ENCODE measurements around the gene MAP3K5. TPM values are rescaled to one million over a fixed set of nuclear protein-coding genes. Genes with fewer than 3 reads are reported as not detected.

The MAP3K5 gene
- total RNA-seq, 1 donor from 2014 or later = 6.1 TPM

DNA sequence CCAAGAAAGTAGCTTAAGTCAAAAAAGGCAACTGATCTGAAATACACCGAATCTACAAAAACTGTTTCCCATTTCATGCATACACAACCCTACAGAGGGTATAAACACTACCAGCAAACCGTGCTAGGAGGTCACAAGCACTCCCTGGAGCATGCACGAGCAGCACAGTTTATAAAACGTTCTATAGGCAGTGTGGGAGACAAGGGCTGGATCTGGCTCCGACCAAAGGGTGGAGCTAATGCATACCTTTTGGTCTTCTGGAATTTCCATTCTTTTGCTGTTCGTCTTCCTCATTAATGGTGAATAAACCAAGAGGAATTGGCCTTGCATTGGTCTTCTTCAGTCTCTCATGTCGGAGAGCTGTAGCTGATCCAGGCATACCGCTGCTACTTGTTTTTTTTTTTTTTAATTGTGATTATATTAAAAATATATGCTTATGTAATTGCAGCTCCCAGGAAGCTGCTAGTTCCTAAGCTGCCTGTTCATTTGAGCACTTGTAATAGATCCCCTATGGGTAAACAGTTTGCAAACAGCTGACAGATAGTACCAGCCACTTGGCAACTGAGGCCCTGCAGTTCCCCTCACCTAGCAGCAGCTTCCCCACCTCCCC, 266.6 kb downstream of the MAP3K5 start:
- peaks cover 13% of the 10 kb centered on the region for H3K27me3 Mint-ChIP-seq (ENCODE audit: low read depth)
- no peak overlapping the region for H3K27ac Mint-ChIP-seq
- peaks cover 14% of the 10 kb centered on the region for H3K4me1 Mint-ChIP-seq (ENCODE audit: low read depth)
- H3K9me3 Mint-ChIP-seq = no peaks in the 10 kb centered on the region
- intact Hi-C loops (cut with micrococcal nuclease) = loop anchor here (2.0 kb wide), 1 partner anchor 15 kb away; no protein-coding TSS in a partner anchor
- H3K36me3 Mint-ChIP-seq (ENCODE audit: low read depth) = no peaks in the 10 kb centered on the region
- no peak for DNase-seq (ENCODE audit: low spot score)
- no peak overlapping the region for H3K4me3 Mint-ChIP-seq (ENCODE audit: low read depth)

DNA sequence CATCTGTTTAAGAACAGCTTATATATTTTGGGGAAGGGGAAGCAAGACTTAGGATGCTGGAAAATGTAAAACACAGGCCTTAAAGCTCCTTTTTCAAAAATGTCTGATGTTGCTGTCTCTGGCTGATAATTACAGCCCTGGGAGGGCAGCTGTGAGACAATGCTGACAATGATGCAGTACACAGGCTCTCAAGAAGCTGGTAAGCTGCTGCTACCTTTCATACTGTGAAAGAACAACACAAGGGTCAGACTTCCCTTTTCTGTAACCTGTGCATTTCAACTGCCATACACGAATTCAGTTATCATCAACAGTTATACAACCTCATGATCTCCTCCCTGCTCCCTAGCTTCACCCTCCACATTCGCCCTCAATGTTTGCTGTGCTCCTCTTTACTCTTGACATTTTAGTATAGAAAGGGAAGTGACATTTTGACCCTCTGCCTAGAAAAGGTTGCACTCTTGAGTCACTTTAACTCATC, 267.3 kb downstream of the MAP3K5 start:
- Mint-ChIP-seq H3K27ac (no peak overlapping the region), H3K4me3 (ENCODE audit: low read depth) (no peak overlapping the region), H3K9me3 (no peaks in the 10 kb centered on the region)

DNA sequence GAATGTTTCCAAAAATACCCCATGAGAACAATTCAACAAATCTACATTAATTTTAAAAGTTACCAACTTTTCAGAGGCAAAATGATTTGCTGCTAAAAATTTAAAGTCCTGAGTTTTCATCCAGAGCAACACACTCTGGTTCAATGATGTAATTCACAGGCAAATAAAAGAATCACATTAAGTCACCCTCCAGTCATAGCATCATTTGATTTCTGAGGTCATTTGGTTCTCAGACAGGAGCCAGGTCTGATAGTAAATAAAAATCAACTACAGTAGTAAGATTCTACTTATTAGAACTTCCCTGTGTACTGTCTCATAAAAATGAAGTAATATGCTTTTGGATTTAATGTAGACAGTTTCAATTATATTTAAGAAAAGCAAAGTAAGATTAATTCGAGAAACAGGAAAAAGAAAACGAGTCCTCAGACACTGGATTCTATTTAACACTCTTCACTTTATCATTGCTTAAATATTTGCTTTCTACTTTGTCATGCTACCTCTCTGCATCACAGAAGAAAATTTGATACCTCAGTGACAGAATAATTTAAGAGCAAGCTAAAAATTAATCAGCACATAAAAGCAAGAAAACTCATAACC, 267.8 kb downstream of the MAP3K5 start:
- H3K27ac Mint-ChIP-seq = no peak overlapping the region
- intact Hi-C loops (cut with micrococcal nuclease) = no loop called here
- H3K36me3 Mint-ChIP-seq (ENCODE audit: low read depth) = no peaks in the 10 kb centered on the region
- H3K27me3 Mint-ChIP-seq (ENCODE audit: low read depth) = peaks cover 22% of the 10 kb centered on the region
- peaks cover 14% of the 10 kb centered on the region for H3K4me1 Mint-ChIP-seq (ENCODE audit: low read depth)
- DNase-seq (ENCODE audit: low spot score) = no peak
- no peaks in the 10 kb centered on the region for H3K9me3 Mint-ChIP-seq
- H3K4me3 Mint-ChIP-seq (ENCODE audit: low read depth) = no peak overlapping the region

More for the DNA sequence above, 267.3 kb downstream of the MAP3K5 start:
- H3K27me3 Mint-ChIP-seq (ENCODE audit: low read depth) = peaks cover 19% of the 10 kb centered on the region
- DNase-seq (ENCODE audit: low spot score) = no peak
- no peaks in the 10 kb centered on the region for H3K36me3 Mint-ChIP-seq (ENCODE audit: low read depth)
- H3K4me1 Mint-ChIP-seq (ENCODE audit: low read depth) = peaks cover 14% of the 10 kb centered on the region
- intact Hi-C loops (cut with micrococcal nuclease) = no loop called here

DNA sequence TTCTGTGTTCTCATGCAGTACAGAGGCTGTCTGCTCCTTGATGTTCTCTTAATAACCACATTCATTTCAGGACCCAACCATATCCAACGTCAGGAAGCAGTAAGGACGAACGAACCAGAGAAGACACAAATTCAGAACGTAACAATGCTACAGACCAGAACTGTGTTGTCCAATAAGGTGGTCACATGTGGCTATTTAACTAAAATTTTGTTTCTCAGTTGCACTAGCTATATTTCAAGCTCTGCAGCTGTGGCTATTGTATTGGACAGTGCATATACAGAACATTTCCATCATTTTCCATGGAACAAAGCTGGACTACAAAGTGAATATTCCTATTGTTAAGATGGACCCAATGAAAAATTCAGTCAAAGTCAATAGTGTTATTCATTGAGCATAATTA, 269.1 kb downstream of the MAP3K5 start:
- no peak for DNase-seq (ENCODE audit: low spot score)
- H3K27ac Mint-ChIP-seq = no peak overlapping the region
- no peak overlapping the region for H3K4me3 Mint-ChIP-seq (ENCODE audit: low read depth)
- intact Hi-C loops (cut with micrococcal nuclease) = no loop called here
- H3K4me1 Mint-ChIP-seq (ENCODE audit: low read depth) = peaks cover 14% of the 10 kb centered on the region
- H3K36me3 Mint-ChIP-seq (ENCODE audit: low read depth) = no peaks in the 10 kb centered on the region
- H3K27me3 Mint-ChIP-seq (ENCODE audit: low read depth) = peaks cover 25% of the 10 kb centered on the region
- no peaks in the 10 kb centered on the region for H3K9me3 Mint-ChIP-seq

DNA sequence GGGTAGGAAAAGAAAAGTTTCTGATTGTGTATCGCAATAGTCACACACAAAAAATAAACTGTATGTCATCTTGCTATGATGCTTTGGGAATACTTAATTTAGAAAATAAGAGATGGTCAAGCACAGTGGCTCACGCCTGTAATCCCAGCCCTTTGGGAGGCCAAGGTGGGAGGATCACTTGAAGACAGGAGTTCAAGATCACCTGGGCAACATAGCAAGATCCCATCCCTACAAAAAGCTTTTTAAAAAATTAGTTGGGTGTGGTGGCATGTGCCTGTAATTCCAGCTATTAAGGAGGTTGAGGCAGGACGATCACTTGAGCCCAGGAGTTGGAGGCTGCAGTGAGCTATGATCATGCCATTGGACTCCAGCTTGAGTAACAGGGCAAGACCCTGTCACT, 269.6 kb downstream of the MAP3K5 start:
- H3K4me1 Mint-ChIP-seq (ENCODE audit: low read depth) = peaks cover 14% of the 10 kb centered on the region

DNA sequence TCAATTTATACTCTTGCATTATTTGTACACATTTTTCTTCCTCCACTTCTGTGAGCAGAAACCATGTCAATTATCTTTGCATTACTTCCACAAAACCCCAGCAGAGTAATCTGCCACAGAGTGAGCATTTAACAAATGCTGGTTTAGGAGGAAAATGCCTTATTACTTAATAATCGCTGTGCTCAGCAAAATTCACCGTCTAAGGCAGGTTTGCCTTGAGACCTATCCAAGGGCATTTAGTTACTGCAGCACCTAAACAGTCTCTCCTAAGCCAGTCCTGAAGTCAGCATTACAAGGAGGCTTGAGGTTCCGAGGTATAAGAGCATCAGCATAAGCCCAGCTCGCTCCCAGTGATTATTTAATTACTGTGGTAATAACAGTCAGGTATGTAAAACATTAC, 270.4 kb downstream of the MAP3K5 start:
- Mint-ChIP-seq H3K9me3 (no peaks in the 10 kb centered on the region), H3K4me3 (ENCODE audit: low read depth) (no peak overlapping the region), H3K4me1 (ENCODE audit: low read depth) (peaks cover 14% of the 10 kb centered on the region), H3K36me3 (ENCODE audit: low read depth) (no peaks in the 10 kb centered on the region), H3K27ac (no peak overlapping the region), H3K27me3 (ENCODE audit: low read depth) (peaks cover 28% of the 10 kb centered on the region)
- DNase-seq (ENCODE audit: low spot score) = no peak
- intact Hi-C loops (cut with micrococcal nuclease) = no loop called here

More for the DNA sequence above, 269.6 kb downstream of the MAP3K5 start:
- Mint-ChIP-seq H3K9me3 (no peaks in the 10 kb centered on the region), H3K27ac (no peak overlapping the region), H3K4me3 (ENCODE audit: low read depth) (no peak overlapping the region), H3K27me3 (ENCODE audit: low read depth) (peaks cover 26% of the 10 kb centered on the region), H3K36me3 (ENCODE audit: low read depth) (no peaks in the 10 kb centered on the region)
- intact Hi-C loops (cut with micrococcal nuclease) = no loop called here
- no peak for DNase-seq (ENCODE audit: low spot score)

DNA sequence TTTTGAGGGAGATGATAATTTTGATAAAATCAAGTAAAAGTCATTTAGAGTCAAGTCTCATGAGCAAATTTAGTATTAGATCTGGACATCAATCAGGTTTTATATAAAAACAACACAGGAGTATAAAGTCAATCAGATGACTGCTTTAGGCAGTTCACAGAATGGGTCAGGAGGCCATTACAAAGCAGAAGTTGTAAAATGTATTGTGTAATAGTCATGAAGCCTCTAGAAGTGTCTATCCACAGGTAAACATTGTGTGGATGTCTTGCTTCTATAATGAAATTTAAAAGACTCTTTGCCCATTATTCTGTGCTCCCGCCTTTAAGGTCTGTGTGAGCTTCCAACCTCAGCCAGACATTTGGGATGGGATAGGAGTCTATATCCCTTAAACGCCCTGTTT, 270.9 kb downstream of the MAP3K5 start:
- Mint-ChIP-seq H3K4me1 (ENCODE audit: low read depth) (peaks cover 10% of the 10 kb centered on the region), H3K27ac (no peak overlapping the region), H3K9me3 (no peaks in the 10 kb centered on the region), H3K36me3 (ENCODE audit: low read depth) (no peaks in the 10 kb centered on the region), H3K27me3 (ENCODE audit: low read depth) (peaks cover 28% of the 10 kb centered on the region), H3K4me3 (ENCODE audit: low read depth) (no peak overlapping the region)
- DNase-seq (ENCODE audit: low spot score) = no peak
- intact Hi-C loops (cut with micrococcal nuclease) = no loop called here

DNA sequence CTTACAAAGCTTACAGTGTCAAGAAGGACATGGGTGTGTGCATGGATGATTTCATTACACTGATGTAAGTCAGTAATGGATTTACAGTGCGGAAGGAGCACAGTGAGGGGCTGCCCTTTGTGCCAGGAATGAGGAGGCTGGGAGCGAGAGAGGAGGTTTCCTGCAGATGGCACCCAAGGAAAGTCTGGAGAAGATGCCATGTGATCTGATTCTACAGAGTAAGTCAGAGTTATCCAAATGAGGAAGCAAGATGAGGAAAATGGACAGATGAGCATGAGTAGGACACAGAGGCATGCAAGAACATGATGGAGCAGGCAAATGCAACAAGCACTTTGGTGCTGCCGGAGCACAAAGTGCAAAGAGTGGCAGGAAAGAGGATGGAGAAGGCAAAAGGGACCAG, 271.8 kb downstream of the MAP3K5 start:
- Mint-ChIP-seq H3K9me3 (no peaks in the 10 kb centered on the region), H3K27me3 (ENCODE audit: low read depth) (peaks cover 29% of the 10 kb centered on the region), H3K27ac (no peak overlapping the region), H3K4me1 (ENCODE audit: low read depth) (peaks cover 5% of the 10 kb centered on the region), H3K4me3 (ENCODE audit: low read depth) (no peak overlapping the region), H3K36me3 (ENCODE audit: low read depth) (no peaks in the 10 kb centered on the region)
- no peak for DNase-seq (ENCODE audit: low spot score)
- intact Hi-C loops (cut with micrococcal nuclease) = no loop called here

DNA sequence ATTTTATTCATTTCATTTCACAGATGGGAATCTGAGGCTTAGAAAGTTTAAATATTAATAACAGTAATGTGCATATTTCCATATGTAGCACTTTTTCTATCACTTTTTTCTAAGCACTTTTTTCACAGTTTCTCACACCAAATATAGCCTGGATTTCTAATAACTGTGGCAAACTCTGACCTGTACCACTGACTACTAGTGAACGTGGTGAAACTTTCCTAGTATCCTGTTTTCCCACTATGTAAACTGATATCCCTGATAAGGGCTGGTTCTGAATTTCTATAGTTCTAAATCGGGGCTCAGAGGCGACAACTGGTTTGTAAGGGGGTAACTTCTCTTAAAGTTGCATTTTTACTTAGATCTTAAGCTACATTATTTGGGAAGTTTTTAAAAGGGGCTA, 274.7 kb downstream of the MAP3K5 start:
- H3K9me3 Mint-ChIP-seq = no peaks in the 10 kb centered on the region
- no peak for DNase-seq (ENCODE audit: low spot score)
- no peaks in the 10 kb centered on the region for H3K36me3 Mint-ChIP-seq (ENCODE audit: low read depth)
- intact Hi-C loops (cut with micrococcal nuclease) = no loop called here
- no peak overlapping the region for H3K27ac Mint-ChIP-seq
- peaks cover 22% of the 10 kb centered on the region for H3K27me3 Mint-ChIP-seq (ENCODE audit: low read depth)
- no peak overlapping the region for H3K4me3 Mint-ChIP-seq (ENCODE audit: low read depth)
- H3K4me1 Mint-ChIP-seq (ENCODE audit: low read depth) = no peaks in the 10 kb centered on the region

DNA sequence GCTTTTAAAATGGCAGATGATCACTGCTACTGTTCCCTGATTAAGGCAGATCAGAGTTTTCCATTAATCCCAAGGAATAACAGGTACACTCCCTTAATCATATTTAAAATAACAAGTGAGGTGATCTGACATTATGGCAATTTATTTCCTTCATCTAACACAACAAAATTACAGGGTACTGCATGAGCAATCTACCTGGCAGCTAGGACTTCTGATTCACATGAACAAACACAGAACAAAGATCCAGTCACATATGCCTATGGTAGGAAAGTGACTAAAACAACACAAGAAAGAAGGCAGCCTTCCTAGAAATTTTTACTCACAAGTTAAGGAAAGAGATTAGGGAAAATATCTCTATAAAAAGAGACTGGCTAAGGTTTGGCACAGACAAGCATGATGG, 275.3 kb downstream of the MAP3K5 start:
- H3K4me3 Mint-ChIP-seq (ENCODE audit: low read depth) = no peak overlapping the region
- no peaks in the 10 kb centered on the region for H3K36me3 Mint-ChIP-seq (ENCODE audit: low read depth)
- intact Hi-C loops (cut with micrococcal nuclease) = no loop called here
- DNase-seq (ENCODE audit: low spot score) = no peak
- no peaks in the 10 kb centered on the region for H3K9me3 Mint-ChIP-seq
- H3K27ac Mint-ChIP-seq = no peak overlapping the region
- H3K4me1 Mint-ChIP-seq (ENCODE audit: low read depth) = no peaks in the 10 kb centered on the region
- peaks cover 22% of the 10 kb centered on the region for H3K27me3 Mint-ChIP-seq (ENCODE audit: low read depth)

DNA sequence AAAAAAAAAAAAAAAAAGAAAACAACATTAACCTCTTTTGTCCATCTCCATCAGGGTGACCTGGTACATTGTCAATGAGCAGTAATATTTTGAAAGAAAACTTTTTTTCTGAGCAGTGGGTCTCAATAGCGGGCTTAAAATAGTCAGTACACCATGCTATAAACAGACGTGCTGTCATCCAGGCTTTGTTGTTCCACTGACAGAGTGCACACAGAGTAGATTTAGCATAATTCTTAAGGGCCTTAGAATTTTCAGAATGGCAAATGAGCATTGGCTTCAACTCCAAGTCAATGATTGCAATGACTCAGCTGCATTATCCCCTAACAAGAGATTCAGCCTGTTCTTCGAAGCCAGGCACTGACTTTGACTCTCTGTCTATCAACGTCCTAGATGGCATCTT, 277.7 kb downstream of the MAP3K5 start:
- Mint-ChIP-seq H3K4me3 (ENCODE audit: low read depth) (no peak overlapping the region), H3K9me3 (no peaks in the 10 kb centered on the region), H3K36me3 (ENCODE audit: low read depth) (no peaks in the 10 kb centered on the region), H3K27me3 (ENCODE audit: low read depth) (peaks cover 9% of the 10 kb centered on the region), H3K27ac (no peak overlapping the region), H3K4me1 (ENCODE audit: low read depth) (peaks cover 11% of the 10 kb centered on the region)
- intact Hi-C loops (cut with micrococcal nuclease) = no loop called here
- no peak for DNase-seq (ENCODE audit: low spot score)

DNA sequence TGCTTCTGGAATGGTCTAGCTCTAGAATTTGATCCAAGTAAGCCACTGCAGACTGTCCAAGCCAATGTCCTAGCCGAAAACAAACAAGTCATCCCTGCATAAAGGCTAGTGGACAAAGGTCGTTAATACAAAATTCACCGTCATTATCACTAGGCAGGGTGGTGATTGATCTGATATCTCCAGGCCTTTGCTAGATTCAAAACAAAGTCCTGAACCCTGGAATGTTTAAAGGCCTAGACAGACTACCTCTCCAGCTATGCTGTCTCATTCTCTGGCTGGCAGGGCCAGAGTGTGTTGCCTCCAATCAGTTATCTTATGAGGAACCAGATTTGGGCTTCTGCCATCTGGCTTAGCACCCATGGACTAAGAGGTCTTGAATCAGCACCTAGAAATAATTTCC, 280.4 kb downstream of the MAP3K5 start:
- no peaks in the 10 kb centered on the region for H3K36me3 Mint-ChIP-seq (ENCODE audit: low read depth)
- H3K27me3 Mint-ChIP-seq (ENCODE audit: low read depth) = peaks cover 2% of the 10 kb centered on the region
- no peak overlapping the region for H3K27ac Mint-ChIP-seq
- DNase-seq (ENCODE audit: low spot score) = no peak
- H3K4me3 Mint-ChIP-seq (ENCODE audit: low read depth) = no peak overlapping the region
- peaks cover 17% of the 10 kb centered on the region for H3K4me1 Mint-ChIP-seq (ENCODE audit: low read depth)
- intact Hi-C loops (cut with micrococcal nuclease) = loop anchor here (2.0 kb wide), 1 partner anchor 15 kb away; no protein-coding TSS in a partner anchor
- no peaks in the 10 kb centered on the region for H3K9me3 Mint-ChIP-seq

DNA sequence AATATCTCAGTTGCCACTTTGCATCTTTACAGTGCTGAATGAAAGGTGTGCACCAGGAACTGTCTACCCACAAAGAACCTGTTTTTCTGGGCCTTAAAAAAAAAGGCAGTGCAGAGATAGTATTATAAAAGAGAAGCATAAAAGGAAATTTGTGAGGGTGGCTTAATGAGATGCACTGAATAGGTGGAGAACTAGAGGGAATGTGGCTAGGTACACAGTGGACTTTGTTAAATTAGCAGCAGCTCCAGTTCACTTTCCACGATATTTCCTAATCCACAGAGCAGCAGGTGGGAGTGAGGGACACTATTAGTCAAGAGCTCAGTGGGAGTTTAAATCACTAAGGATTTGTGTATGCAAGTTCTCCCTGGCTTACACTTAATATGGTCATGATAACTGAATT, 280.9 kb downstream of the MAP3K5 start:
- intact Hi-C loops (cut with micrococcal nuclease) = loop anchor here (2.0 kb wide), 1 partner anchor 15 kb away; no protein-coding TSS in a partner anchor
- no peak for DNase-seq (ENCODE audit: low spot score)
- no peaks in the 10 kb centered on the region for H3K36me3 Mint-ChIP-seq (ENCODE audit: low read depth)
- H3K4me3 Mint-ChIP-seq (ENCODE audit: low read depth) = no peak overlapping the region
- no peak overlapping the region for H3K27ac Mint-ChIP-seq
- H3K27me3 Mint-ChIP-seq (ENCODE audit: low read depth) = peaks cover 2% of the 10 kb centered on the region
- H3K4me1 Mint-ChIP-seq (ENCODE audit: low read depth) = peaks cover 17% of the 10 kb centered on the region
- no peaks in the 10 kb centered on the region for H3K9me3 Mint-ChIP-seq
